CD1c-positive myeloid dendritic cell (primary cell): ENCODE data around the gene MGAT2.
"Not testable (repeated sequence)": the region's sequence is repeated elsewhere in the genome, so short reads cannot be mapped to it uniquely, and the experiment has no call there.

Experiments used
- DNase-seq: peaks from one replicate; pipeline ENCODE4 v3.0.0-alpha.2; 2016; ENCODE audit errors: extremely low spot score

The MGAT2 gene

GRCh38 chr14:49620182-49621113 is at the start of gene MGAT2, which contains the start of gene RPL36AL:
TSS of gene MGAT2 (plus strand) at chr14:49620799. CDS start at chr14:49621269, 470 bp downstream.
TSS of gene RPL36AL (minus strand) at chr14:49620626. CDS start at chr14:49619104, 1,522 bp downstream.
- DNase-seq: peak; percentile 98

DNA sequence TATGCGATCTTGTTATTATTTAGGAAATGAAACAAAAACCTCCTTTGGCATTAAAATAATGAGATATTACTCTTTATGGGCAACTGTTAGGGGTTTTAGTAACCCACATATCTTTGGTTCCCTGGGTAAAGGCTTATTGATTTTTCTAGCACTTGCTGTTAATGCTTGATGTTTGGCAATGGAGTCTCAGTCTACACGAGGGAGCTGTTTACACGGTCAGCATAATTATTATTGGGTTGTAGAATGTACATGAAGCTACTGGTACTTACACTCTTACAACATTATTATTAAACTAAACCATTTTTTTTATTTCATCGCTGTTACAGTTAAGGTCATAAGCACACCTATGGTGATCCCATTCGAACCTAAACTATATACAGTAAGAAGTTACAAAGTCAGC is 46.6 kb upstream of the MGAT2 start:
- DNase-seq: no peak

GRCh38 chr14:49578141-49578540 is 42.5 kb upstream of the MGAT2 start:
- DNase-seq: no peak

- no peak for DNase-seq
Observed at GRCh38 chr14:49579841-49580240, 40.8 kb upstream of the MGAT2 start.

DNA sequence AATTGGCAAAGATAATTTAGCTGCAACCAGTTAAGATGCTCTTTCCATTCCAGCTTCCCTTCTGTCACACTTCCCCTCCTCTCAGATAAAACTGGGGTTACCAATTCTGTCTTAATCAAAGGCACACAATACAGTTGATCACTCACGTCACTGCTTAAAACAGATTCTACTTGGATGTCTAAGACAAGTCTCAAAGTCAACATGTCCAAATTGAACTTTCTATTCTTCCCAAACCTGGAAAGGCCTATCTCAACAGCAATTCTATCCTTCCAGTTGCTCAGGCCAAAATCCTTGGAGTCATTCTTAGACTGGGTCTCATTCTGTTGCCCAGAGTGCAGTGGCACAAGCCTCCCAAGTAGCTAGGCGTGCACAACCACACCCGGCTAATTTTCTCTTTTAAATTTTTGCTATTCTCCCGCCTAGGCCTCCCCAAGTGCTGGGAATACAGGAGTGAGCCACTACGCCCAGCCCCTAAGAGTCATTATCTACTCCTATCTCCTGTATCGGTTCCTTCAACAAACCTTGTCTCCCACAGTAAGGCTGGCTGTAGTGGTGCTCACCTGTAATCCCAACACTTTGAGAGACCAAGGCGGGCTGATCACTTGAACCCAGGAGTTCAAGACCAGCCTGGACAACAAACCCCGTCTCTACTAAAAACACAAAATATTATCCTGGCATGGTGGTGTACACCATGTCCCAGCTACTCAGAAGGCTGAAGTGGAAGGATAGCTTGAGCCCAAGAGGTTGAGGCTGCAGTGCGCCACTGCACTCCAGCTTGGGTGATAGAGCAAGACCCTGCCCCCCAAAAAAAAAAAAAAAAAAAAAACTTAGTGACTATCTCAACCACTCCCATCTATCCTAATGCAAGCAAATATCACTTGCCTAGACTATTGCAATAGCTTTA is 39.1 kb upstream of the MGAT2 start:
- no peak for DNase-seq

GRCh38 chr14:49582113-49582977 is 38.3 kb upstream of the MGAT2 start:
- no peak for DNase-seq

GRCh38 chr14:49583629-49584028 is 37.0 kb upstream of the MGAT2 start:
- no peak for DNase-seq

DNA sequence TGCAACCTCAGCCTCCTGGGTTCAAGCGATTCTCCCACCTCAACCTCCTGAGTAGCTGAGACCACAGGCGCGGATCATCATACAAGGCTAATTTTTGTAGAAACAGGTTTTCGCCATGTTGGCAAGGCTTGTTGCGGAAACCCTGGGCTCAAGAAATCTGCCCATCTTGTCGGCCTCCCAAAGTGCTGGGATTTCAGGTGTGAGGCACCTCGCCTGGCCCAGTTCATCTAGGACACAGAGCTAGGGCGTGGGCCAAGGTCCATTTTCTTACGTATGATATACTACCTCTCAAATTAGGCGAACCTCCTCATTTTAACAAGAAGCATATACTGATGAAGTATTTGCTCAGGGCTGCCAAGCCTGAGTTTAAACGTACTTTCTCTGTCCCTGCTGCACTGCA is 36.5 kb upstream of the MGAT2 start:
- no peak for DNase-seq

GRCh38 chr14:49584981-49585640 is 35.5 kb upstream of the MGAT2 start:
- not testable (repeated sequence) for DNase-seq

DNA sequence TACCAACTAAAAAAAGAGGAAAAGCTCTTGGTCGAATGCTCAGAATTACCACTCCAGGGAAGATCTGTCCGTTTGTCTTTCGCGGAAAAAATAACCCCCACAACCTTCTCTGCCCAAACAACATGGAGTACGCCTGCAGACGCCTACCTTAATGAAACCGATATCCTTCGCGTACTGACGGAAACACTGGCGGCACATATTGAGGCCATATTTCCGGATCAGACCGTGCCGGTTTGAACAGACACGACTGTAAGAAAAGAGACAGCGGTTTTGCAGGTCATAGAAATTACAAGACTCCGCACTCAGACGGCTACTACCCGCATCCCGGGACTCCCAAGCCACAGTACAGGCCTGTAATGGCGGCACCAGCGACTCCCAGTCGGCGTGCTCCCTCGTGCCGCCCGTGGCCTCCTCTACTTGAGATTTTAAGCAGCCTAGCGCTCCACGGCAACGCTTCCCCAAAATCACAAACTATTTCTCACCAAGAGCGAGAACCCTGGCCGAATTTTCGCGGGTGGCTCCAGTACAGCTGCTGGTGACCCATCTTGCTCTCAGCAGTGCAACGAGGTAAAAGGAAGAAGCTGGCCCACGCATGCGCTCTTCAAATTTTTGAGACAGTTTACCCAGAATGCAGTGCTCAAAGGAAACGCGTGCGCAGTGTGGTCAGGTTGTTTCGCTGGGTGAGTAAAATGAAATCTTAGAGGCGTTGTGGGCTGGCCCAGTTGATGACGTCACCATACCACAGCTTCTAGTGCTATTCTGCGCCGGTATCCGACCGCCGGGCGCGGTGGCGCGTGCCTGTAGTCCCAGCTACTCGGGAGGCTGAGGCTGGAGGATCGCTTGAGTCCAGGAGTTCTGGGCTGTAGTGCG is 34.6 kb upstream of the MGAT2 start, which contains the start of gene RPS29:
Gene RPS29, minus strand, starts transcription at position 578 of the 870 bp plus-strand sequence. Its CDS starts 34 bp downstream, at position 544.
- peak; percentile 100 for DNase-seq

GRCh38 chr14:49586673-49587460 is 33.7 kb upstream of the MGAT2 start:
- peak; percentile 90 for DNase-seq

DNA sequence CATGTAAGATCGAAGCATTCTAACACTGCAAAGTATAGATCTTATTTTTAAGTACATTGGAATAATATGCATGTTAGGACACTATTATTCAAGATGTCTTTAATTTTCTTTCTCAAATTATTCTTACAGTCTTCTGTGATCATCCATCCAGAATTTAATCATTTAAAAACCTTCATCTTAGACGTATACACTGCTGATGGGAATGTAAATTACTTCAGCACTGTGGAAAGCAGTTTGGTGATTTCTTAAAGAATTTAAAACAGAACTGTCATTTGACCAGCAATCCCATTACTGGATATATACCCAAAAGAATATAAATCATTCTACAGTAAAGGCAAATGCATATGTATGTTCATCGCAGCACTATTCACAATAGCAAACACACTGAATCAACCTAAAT is 31.2 kb upstream of the MGAT2 start:
- no peak for DNase-seq

GRCh38 chr14:49593016-49593415 is 27.6 kb upstream of the MGAT2 start:
- no peak for DNase-seq

DNA sequence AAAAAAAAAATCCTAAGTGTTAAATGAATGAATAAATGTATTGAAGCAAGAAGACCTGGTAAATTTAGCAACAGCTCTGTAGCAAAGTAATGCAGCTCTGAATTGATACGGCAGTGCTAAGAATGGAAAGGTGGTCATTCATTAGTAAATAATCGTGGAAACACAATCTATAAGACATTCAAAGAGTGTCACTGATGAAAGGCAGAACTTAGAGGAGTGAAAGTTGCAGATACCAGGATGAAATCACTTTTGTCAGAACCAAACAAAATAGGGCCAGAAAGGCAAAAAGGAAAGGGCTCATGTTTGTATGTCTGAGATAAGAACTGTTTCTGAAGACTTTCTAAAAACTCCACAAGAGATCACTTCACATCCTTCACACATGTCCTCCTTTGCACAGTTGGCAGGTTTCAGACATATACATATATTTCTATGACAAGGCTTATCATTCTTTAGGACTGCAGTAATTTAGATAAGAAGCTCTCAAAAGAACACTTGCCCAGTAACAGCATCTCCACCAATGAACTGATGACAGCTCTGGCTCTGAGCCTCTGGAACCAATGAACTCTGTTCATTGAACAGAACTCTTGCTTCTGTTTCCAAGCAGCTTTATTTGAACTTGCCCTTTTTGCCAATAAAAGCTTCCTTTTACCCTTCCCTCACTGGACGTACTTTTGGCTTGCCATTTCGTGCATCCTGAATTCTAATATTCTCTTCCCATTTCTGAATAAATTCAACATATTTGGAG is 26.1 kb upstream of the MGAT2 start:
- no peak for DNase-seq

- DNase-seq: no peak
Observed at GRCh38 chr14:49598189-49598484, 22.5 kb upstream of the MGAT2 start.

- DNase-seq: peak; percentile 87
Observed at GRCh38 chr14:49598485-49599300, 21.9 kb upstream of the MGAT2 start, which contains the start of gene LRR1. TSS of gene LRR1 (plus strand) at chr14:49598940. CDS start at chr14:49599021, 81 bp downstream.

DNA sequence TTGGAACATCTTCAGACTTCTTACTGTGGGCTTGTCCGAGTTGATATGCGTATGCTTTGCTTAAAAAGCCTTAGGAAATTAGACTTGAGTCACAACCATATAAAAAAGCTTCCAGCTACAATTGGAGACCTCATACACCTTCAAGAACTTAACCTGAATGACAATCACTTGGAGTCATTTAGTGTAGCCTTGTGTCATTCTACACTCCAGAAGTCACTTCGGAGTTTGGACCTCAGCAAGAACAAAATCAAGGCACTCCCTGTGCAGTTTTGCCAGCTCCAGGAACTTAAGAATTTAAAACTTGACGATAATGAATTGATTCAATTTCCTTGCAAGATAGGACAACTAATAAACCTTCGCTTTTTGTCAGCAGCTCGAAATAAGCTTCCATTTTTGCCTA is 13.0 kb upstream of the MGAT2 start:
- no peak for DNase-seq
